Vagina (tissue), 2 donors: ENCODE measurements around the gene E2F3. TPM values are rescaled to one million over a fixed set of nuclear protein-coding genes. Genes with fewer than 3 reads are reported as not detected.

Experiments
- DNase-seq, 2 donors: peaks; one replicate each; pipeline ENCODE4 v3.0.0-alpha.2; 2017; ENCODE audit errors: extremely low spot score in 2 of 2
- H3K27ac ChIP-seq: fragments of 200-600 bp; sonication (generic); one replicate; pipeline ENCODE4 v1.5.1; 2019
- H3K27me3 ChIP-seq: fragments of 200-600 bp; sonication (generic); one replicate; pipeline ENCODE4 v1.5.1; 2019
- H3K36me3 ChIP-seq, 2 donors: fragments of 200-600 bp; sonication (generic); one replicate each; pipeline ENCODE4 v1.5.1; 2017 to 2019
- H3K4me1 ChIP-seq: fragments of 200-600 bp; sonication (generic); one replicate; pipeline ENCODE4 v1.5.1; 2019
- H3K4me3 ChIP-seq, 2 donors: fragments of 200-600 bp; sonication (generic); 1 replicate in 1 of 2; 2 replicates in 1 of 2; pipeline ENCODE4 v1.5.1; 2016 to 2019
- H3K9me3 ChIP-seq: fragments of 200-600 bp; sonication (generic); one replicate; pipeline ENCODE4 v1.5.1; 2019
- CTCF ChIP-seq, 3 experiments: fragments of 450-650 bp in 2 of 3; fragments of 200-600 bp in 1 of 3; sonication (generic) in 1 of 3; IDR thresholded peaks; one replicate each; pipeline ENCODE4 v1.5.1; 2017 to 2019; ENCODE audit warnings: antibody characterized with exemption in 3 of 3, mild to moderate bottlenecking in 2 of 3, moderate library complexity in 2 of 3
- POLR2A ChIP-seq, 2 donors: fragments of 450-650 bp; IDR thresholded peaks; one replicate each; pipeline ENCODE4 v1.6.1; 2017; ENCODE audit warnings: antibody characterized with exemption in 2 of 2, mild to moderate bottlenecking in 2 of 2, moderate library complexity in 2 of 2
- POLR2AphosphoS5 ChIP-seq, 2 donors: sonication (generic); formaldehyde crosslinking; IDR thresholded peaks; one replicate each; pipeline ENCODE4 v1.9.0; 2017; ENCODE audit warnings: antibody characterized with exemption in 2 of 2, mild to moderate bottlenecking in 2 of 2, low read depth in 1 of 2; ENCODE audit not compliant: insufficient read depth in 1 of 2
- intact Hi-C: fragments of 100-400 bp; cut with DNase I; formaldehyde crosslinking; loops from one replicate; pipeline ENCODE4 v1.15.1; 2023
- total RNA-seq: library from RNA; depleted of rRNA; stranded (reverse); fragments of >200 nt; gene quantifications from one replicate; pipeline ENCODE4 v1.2.3, GENCODE V29; 2016

The E2F3 gene
- total RNA-seq, 1 donor from 2014 or later = 4.4 TPM

DNA sequence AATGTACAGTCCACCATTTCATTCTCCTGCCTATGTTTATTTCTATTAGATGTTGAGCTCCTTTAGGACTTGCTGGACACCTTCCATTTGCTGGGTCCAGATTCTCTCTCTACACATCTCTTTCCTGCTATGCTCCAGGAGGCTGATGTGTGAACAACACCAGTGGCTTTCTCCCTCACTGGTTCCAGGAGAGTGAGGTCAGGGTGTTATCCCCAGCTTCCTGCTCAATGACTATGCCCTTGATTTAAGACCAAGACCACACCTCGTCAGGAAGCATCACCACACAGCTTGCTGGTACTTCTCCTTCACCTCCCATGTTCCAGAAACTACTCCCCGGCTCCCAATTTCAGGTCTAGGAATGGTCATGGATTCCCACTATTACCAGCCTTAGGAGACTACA is 31.3 kb upstream of the E2F3 start:
- intact Hi-C loops = no loop called here
- Histone ChIP-seq H3K27ac (no peak overlapping the region), H3K27me3 (no peaks in the 10 kb centered on the region), H3K4me1 (no peaks in the 10 kb centered on the region), H3K9me3 (no peaks in the 10 kb centered on the region), H3K36me3 (no peaks in the 10 kb centered on the region), H3K4me3 (no peak overlapping the region)
- TF ChIP-seq POLR2AphosphoS5 (IDR thresholded peaks at IDR 0.05; ENCODE audit: insufficient read depth in 1 of 2, low read depth in 1 of 2) = no peak
- no peak for TF ChIP-seq POLR2A (IDR thresholded peaks at IDR 0.05)
- TF ChIP-seq CTCF (IDR thresholded peaks at IDR 0.05) = no peak
- no peak for DNase-seq

GRCh38 chr6:20370801-20371200 is 30.9 kb upstream of the E2F3 start:
- no peak for TF ChIP-seq POLR2AphosphoS5 (IDR thresholded peaks at IDR 0.05; ENCODE audit: insufficient read depth in 1 of 2, low read depth in 1 of 2)
- TF ChIP-seq POLR2A (IDR thresholded peaks at IDR 0.05) = no peak
- TF ChIP-seq CTCF (IDR thresholded peaks at IDR 0.05) = no peak
- intact Hi-C loops = no loop called here
- no peaks in the 10 kb centered on the region for H3K36me3 ChIP-seq
- no peaks in the 10 kb centered on the region for H3K4me1 ChIP-seq
- H3K27ac ChIP-seq = no peak overlapping the region
- H3K9me3 ChIP-seq = no peaks in the 10 kb centered on the region
- no peaks in the 10 kb centered on the region for H3K27me3 ChIP-seq
- H3K4me3 ChIP-seq = no peak overlapping the region
- no peak for DNase-seq

DNA sequence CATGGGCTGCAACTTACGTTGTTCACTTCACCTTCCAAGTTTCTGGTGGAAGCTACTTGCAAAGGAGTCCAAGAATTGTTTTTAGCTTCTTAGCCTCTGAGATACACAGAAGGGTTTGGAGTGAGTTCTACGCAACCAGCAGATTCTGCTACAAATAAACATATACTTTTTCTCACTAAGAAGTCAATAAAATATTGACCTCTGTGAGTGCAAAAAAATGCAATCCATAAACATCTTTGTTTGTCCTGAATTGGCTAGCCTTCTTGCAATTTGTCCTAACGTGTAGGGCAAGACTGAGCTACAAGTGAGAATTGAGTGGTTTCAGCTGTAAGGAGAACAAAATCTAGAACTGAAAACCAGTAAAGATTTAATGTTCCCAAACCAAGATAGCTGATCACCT is 26.2 kb upstream of the E2F3 start:
- H3K4me1 ChIP-seq = no peaks in the 10 kb centered on the region

GRCh38 chr6:20377623-20378265 is 23.9 kb upstream of the E2F3 start:
- Histone ChIP-seq H3K4me1 (no peaks in the 10 kb centered on the region), H3K27ac (no peak overlapping the region), H3K4me3 (no peak overlapping the region), H3K27me3 (no peaks in the 10 kb centered on the region), H3K9me3 (no peaks in the 10 kb centered on the region), H3K36me3 (no peaks in the 10 kb centered on the region)
- intact Hi-C loops = no loop called here
- TF ChIP-seq POLR2AphosphoS5 (IDR thresholded peaks at IDR 0.05; ENCODE audit: insufficient read depth in 1 of 2, low read depth in 1 of 2) = no peak
- TF ChIP-seq POLR2A (IDR thresholded peaks at IDR 0.05) = no peak
- TF ChIP-seq CTCF (IDR thresholded peaks at IDR 0.05) = no peak
- no peak for DNase-seq

More for the DNA sequence above, 26.2 kb upstream of the E2F3 start:
- no peak overlapping the region for H3K4me3 ChIP-seq
- no peaks in the 10 kb centered on the region for H3K36me3 ChIP-seq
- H3K27ac ChIP-seq = no peak overlapping the region
- H3K9me3 ChIP-seq = no peaks in the 10 kb centered on the region
- no peak for TF ChIP-seq POLR2A (IDR thresholded peaks at IDR 0.05)
- TF ChIP-seq CTCF (IDR thresholded peaks at IDR 0.05) = no peak
- TF ChIP-seq POLR2AphosphoS5 (IDR thresholded peaks at IDR 0.05; ENCODE audit: insufficient read depth in 1 of 2, low read depth in 1 of 2) = no peak
- no peaks in the 10 kb centered on the region for H3K27me3 ChIP-seq
- no peak for DNase-seq
- intact Hi-C loops = no loop called here

- H3K36me3 ChIP-seq = no peaks in the 10 kb centered on the region
- no peaks in the 10 kb centered on the region for H3K4me1 ChIP-seq
- no peak overlapping the region for H3K27ac ChIP-seq
- DNase-seq = no peak
- H3K27me3 ChIP-seq = no peaks in the 10 kb centered on the region
- intact Hi-C loops = no loop called here
- H3K9me3 ChIP-seq = no peaks in the 10 kb centered on the region
- no peak overlapping the region for H3K4me3 ChIP-seq
- TF ChIP-seq POLR2AphosphoS5 (IDR thresholded peaks at IDR 0.05; ENCODE audit: insufficient read depth in 1 of 2, low read depth in 1 of 2) (no peak), CTCF (IDR thresholded peaks at IDR 0.05) (no peak), POLR2A (IDR thresholded peaks at IDR 0.05) (no peak)
Observed at GRCh38 chr6:20379231-20379630, 22.4 kb upstream of the E2F3 start.
